Stimulated activated CD8-positive, alpha-beta memory T cell treated with anti-CD3 and anti-CD28 coated beads, Interleukin-15, amount 100 ng/mL, for 4 hours (primary cell): ENCODE data around the gene TELO2.
"Not testable (repeated sequence)": the region's sequence is repeated elsewhere in the genome, so short reads cannot be mapped to it uniquely, and the experiment has no call there.

Experiments
- DNase-seq, 2 donors: peaks; one replicate each; pipeline ENCODE4 v3.0.0-alpha.2; 2020; ENCODE audit warnings: low read depth in 2 of 2

Gene TELO2

DNA sequence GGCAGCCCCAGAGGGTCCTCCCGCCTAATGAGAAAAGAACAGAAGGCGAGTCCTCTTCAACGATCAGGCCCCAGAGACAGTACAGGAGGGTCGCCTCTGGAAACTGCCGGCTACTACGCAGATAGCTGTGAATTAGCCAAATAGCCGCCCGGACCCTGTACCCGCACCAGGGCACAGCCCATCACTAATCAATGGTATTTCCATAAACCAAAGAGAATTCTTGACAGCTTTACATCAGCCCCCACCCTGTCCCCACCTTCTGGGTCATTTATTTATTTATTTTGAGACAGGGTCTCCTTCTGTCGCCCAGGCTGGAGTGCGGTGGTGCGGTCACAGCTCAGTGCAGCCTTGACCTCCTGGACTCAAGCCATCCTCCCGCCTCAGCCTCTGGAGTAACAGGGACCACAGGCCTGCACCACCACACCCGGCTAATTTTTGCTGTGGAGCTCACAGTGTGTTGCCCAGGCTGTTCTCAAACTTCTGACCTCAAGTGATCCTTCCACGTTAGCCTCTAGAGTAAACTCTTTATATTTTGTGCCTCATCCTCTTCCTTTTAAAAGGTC is 17.5 kb upstream of the TELO2 start:
- DNase-seq: no peak

DNA sequence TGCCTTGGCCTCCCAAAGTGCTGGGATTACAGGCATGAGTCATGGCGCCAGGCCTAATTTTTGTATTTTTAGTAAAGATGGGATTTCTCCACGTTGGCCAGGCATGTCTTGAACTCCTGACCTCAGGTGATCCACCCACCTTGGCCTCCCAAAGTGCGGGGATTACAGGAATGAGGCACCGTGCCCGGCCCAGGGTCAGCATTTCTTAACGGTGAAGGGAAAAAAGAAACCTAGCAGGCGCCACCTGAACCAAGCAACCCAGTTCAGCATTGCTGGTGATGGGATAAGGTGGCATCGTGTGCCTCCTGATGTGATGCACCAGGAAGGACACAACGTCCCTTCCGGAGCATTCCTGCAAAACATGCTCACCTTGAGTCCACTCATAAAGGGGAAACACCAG is 16.1 kb upstream of the TELO2 start:
- no peak for DNase-seq

DNA sequence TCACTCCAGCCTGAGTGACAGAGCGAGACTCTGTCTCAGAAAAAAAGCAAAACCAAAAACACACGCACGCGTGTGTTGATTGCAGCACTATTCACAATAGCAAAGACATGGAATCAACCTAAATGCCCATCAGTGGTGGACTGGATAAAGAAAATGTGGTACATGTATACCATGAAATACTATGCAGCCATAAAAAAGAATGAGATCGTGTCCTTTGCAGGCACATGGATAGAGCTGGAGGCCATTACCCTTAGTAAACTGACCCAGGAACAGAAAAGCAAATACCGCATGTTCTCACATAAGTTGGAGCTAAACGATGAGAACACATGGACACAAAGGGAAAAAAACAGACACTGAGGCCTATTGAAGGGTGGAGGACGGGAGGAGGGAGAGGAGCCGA is 14.2 kb upstream of the TELO2 start:
- not testable (repeated sequence) for DNase-seq

DNA sequence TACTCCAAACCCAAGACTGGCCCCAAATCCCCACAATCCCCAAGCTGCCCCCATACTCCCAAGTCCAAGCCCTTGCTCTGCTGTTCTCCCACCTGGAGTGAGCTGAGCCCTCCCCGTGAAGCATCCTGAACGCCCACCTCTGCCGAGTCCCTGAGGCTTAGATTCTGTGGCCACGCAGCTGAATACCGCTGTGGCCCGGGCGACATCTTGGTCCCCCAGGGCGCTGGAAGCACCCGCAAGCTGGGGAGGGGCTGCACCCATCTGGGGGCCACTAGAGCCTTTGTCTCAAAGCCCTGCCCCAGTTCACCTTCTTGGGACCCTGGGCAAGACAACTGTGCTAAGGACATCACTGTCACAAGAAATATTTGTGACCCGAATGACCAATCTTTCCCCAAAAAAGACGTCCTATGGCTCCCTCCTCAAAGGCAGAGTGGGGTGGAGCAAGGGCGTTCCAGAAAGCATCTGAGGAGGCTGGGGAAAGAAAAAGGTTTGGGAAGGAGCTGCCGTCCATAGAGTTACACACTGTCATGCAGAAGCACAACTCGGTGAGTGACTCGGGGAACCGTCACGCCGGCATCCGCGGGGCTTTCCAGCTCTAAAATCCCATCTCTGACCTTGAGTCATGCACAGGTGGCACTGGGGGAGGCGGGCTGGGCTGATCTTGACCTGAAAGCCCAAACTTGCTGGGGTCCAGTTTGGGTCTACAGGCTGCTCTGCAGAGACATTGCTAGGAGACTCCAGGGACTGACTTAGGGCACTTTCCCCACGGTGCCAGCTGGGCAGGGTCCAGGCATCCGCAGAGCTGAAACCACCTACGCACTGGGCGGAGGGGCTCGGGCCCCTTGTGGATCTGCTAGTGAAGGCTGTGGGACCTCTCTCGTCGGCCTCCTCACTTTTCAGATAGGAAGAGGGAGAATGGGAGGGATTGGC is 11.0 kb upstream of the TELO2 start:
- no peak for DNase-seq

DNA sequence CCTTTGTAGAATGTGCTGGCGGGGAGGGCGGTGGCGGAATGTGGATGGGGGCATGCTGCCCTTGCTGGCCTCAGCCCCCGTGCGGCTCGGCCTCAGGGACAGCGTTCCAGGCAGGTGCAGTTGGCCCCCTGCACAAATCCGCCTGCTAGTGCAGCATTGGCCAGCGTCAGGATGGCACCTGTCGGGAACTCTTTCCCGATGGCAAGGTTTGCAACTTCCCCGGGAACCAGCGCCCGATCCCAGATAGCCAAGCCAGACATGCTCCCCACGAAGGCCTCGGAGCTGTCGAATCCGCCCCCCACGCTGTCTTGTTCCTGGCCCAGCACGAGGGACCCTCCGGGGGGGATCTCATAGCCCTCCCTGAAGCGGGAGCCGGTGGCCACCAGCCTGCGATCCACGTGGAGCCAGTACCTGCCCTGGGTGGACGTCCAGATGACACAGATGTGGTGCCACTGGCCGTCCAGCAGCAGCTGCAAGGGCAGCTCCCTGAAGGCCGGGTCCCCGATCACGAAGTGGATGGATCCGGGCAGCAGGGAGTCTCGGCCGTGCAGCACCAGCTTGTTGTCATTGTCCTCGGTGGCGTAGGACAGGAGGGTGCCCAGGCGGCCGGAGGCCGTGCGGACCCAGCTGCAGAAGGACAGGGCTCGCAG is 7.2 kb upstream of the TELO2 start:
- no peak for DNase-seq

DNA sequence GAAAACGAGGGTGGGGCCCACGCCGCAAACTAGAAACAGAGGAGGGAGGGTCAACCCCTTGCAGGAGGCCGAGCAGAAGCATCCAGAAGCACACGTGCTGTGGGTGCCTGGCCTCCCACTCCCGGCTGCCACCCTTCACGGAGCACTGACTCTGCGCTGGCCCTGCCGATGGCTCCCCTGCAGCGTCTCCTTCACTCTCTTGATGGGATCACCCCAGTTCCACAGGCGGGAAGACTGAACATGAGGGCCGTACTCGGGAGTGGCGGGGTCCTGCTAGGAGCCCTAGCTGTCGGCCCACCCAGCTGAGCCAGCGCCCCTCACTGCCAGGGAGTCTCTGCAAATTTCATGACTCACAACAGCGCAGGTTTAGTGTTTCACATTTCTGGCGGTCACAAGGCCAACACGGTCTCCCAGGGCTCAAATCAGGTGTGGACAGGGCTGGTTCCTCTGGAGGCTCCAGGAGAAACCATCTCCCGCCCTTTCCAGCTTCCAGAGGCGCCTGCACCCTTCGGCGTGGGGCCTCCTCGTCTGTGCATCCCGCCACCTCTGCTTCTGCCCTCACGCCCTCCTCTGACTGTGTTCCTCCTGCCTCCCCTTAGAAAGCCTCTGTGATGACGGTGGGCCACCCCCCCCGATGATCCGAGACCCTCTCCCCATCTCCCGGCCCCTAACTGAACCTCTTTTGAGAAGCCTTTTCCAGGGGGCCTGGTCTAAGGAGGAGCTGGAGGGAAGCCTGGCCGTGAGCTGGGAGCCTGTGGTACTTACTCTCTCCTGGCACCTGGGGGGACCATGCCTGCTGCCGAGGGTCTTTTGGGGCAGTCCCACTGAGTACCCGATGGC is 6.4 kb upstream of the TELO2 start:
- no peak for DNase-seq

DNA sequence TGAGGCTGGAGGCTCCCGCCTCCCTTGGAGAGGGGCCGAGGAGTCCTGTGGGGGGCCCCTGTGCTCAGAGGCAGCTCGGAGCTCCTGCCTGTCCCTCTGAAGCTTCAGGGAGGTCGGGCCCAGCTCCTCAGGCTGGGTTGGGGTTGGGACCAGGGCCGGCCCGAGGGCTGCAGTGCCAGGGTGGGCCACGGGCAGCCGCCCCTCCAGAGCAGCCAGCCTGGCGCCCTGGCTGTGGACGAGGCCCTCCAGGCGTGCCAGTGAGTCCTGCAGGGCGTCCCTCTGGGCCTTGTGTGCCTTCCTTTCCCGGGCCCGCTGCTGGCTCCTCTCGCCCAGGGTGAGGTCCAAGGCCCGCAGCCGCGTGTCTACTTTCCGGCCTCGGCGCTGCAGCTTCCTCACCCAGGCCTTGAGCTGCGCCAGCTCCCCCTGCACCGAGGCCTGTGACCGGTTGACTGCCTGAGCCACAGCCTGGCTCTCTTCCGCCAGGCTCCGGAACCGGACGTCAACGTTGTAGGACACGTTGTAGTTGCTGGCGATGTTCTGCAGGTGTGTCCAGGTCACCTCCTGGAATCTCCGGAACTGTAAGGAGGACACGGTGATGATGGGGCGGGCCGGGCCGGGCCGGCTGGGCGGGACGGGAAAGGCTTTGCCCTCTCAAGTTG is 5.6 kb upstream of the TELO2 start:
- DNase-seq: no peak

DNA sequence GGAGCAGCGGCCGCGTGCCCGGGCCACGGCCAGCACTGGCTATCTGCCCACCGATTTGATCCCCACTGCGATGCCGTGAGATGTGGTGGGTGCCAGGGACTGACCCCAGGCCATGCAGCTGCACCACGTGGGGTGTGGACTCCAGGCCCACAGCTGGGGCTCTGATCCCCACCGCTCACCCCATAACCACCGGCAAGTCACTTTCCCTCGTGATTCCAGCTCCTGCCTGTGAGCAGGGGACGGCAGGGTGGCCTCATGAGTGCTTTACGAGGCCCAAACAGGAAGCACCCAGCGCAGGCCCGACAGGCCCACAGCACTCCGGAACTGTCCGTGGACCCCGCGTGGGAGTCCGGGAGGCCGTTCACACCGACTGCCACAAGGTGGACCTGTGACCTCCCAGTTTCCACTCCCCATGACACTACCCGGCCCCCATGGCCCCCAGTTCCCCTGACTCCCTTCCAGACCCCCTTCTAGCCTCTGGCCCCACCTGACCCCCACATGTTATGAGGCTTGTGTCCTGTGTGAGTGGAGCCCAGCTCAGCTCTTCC is 5.0 kb upstream of the TELO2 start:
- DNase-seq: no peak

DNA sequence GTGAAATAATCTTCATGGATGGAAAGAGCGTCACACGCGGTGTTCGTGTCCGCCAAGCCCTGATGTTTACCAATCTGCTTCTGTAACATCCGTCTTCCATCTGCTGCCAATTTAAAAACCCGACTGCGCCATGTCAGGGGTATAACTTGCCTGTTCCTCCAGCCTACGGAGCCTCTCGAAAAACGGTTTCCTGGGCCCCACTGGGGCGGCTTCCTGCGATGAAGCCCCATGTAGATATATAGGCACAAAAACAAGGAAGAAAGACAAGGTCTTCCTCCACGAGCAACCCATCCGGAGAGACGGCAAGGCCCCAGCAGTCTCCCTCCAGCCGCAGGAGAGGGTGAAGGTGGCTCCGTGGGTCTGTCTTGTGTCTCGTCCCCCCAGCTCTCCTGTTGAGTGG is 4.5 kb upstream of the TELO2 start, which contains the start of gene PTX4:
TSS of gene PTX4 (minus strand) at position 326 of the 400 bp plus-strand sequence. CDS start at position 291, 35 bp downstream.
- DNase-seq: no peak

DNA sequence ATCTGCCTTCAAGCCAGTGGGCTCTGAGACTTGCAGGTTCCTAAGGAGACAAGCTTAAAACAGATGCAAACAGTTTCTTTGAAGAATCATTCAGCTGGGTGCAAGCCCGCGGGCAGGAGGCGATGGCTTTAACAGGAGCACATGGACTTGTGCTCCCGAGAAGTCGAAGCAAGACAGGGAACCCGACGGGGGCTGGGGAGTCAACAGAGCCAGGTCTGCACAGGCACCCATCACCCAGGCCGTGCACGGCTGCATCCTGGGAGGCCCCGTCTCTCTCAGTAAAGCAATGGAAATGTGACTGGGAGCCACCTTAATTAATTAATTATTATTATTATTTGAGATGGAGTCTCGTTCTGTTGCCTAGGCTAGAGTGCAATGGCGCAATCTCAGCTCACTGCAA is 4.1 kb upstream of the TELO2 start:
- DNase-seq: no peak

DNA sequence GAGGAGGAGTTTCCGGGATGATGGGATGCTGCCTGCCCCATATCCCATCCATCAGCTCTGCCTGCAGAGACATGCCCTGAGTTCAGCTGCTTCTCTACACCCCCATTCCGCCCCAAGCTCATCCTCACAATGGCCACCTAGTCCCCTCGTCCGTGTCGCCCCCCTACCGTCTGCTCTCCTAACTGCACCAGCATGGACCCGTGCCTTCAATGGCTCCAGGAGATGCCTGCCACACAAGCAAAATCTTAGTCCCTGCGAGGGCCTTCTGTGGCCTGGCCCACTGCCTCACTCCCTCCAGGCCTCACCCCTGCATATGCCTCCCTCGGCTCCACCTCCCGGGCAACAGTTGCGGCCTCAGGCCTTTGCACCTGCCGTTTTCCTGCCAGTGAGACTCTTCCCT is 1.8 kb upstream of the TELO2 start:
- DNase-seq: no peak

DNA sequence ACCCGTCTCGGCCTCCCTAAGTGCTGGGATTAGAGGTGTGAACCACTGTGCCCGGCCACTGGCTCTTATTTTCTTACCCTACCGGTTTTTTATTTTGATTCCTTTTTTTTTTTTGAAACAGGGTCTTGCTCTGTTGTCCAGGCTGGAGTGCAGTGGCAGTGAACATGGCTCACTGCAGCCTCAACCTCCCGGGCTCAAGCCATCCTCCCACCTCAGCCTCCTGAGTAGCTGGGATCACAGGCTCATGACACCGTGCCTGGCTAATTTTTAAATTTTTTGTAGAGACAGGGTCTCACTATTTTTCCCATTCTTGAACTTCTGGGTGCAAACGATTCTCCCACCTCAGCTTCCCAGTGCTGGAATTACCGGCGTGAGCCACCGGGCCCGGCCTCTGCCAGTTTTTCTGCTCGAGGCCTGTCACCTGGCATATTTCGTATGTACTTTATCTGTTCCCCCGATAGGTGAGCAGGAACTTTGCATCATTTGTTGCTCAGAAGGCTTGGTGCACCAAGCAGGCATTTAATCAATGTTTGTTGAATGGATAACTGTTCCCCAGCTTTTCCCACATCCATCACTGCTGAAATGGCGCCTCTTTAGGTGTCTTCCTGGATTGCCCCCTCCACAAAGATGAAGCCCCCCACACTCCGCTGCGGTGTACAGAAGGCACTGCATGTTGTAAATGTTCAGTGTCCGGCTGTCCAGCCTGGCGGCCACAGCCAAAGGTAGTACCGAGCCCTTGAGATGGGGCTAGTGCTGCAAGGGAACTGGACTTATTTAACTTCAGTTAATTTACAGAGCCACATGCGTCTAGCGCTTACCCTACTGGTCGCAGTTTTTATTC is 858 bp upstream of the TELO2 start:
- no peak for DNase-seq

DNA sequence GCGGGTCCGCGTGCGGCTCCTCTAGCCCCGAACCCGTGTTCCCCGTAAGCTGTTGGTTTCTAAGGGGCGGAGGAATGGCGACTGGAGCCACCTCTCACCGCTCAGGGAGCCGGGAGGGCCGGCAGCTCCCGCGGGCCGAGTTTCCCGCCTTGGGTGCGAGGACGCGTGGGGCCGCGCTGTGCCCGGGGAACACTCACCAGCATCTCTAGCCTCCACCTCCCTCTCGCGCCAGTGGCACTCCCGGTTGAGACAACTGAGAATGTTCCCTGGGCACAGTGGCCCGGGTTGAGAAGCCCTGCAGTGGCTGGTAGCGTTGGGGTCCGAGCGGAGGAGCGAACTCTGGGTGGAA is 560 bp downstream of the TELO2 start:
- DNase-seq: no peak

DNA sequence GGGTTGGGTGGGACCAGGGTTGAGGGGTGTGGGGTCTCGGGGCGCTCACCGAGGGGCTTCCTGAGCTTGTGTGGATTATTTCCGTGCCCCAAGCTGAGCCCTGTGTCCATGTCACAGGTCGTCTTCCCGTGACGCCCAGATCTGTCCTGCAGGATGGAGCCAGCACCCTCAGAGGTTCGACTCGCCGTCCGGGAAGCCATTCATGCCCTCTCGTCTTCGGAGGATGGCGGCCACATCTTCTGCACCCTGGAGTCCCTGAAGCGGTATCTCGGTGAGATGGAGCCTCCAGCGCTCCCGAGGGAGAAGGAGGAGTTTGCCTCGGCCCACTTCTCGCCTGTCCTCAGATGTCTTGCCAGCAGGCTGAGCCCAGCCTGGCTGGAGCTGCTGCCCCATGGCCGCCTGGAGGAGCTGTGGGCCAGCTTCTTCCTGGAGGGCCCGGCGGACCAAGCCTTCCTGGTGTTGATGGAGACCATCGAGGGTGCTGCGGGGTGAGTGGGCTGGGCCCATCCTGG is 1.0 kb downstream of the TELO2 start:
- DNase-seq: no peak

DNA sequence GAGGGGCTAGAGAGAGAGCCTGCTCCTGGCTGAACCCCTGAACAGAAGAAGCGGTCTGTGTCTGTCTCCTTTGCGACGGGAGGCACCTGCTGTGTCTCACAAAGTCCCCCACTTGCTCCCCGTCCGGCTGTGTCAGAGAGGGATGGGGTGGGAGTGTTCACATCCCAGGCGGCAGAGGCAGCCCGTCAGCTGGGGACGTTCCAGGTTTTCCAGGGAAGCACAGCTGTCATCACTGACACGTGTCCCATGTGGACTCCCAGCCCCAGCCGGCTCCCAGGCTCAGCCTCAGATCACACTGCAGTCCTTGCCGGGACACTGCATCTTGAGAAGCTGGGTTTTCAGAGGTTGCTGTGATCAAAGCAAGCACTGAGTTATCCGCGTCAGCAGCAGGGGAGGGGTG is 1.6 kb downstream of the TELO2 start:
- no peak for DNase-seq

DNA sequence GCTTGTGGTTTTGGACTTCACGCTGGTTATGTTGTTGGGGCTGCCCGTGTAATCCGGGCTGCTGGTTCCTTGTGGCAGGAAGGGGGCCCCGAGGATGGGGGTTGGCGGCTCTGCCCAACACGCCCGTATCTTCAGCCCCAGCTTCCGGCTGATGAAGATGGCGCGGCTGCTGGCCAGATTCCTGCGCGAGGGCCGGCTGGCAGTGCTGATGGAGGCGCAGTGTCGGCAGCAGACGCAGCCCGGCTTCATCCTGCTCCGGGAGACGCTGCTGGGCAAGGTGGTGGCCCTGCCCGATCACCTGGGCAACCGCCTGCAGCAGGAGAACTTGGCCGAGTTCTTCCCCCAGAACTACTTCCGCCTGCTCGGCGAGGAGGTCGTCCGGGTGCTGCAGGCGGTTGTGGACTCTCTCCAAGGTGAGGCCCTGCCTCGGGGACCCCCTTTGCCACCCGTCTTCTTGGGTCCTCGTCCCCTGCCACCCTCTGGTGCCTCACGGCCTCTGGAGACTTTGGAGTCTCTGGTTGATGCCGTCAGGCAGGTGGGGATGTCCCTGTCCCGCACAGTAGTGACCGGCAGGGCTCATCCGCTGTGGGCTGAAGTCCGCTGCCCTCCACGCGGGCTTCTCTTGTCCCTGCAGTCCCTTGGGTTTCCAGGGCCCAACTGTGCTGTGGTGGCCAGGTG is 2.2 kb downstream of the TELO2 start:
- no peak for DNase-seq

DNA sequence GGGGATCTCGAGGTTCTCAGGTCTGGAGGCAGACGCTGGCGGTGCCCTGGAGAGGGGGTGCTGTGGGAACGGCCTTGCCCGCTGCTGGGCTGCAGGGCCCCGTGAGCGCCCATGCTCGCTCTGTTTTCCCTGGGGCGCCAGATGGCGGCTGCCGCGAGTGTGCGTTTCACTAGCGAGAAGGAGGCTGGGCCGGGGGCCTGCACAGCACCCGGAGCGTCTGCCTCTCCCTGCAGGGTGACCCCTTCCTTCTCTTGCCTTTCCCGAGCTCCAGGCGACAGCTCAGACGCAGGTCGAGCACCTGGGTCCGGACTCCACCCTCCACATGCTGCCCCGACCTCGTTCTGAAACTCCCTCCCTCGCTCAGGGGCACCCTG is 2.7 kb downstream of the TELO2 start:
- DNase-seq: no peak

DNA sequence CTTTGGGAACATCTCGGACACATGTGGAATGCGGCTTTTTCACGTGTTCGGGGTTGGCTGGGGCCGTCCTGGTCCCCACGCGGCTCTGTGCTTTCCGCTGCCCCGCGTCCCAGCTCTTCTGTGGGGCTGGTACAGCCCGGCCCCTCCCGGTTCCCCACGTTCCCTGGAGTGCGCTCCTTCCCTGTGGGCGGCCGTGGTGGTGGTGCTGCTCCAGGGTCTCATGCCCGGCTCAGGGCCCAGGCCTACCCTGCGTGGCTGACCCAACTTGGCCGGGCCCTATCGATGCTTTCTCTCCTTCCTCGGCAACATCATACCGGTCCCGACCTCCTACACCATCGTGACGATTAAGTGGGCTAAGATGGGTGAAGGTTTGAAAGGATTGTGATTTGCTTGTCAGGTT is 3.3 kb downstream of the TELO2 start:
- no peak for DNase-seq

DNA sequence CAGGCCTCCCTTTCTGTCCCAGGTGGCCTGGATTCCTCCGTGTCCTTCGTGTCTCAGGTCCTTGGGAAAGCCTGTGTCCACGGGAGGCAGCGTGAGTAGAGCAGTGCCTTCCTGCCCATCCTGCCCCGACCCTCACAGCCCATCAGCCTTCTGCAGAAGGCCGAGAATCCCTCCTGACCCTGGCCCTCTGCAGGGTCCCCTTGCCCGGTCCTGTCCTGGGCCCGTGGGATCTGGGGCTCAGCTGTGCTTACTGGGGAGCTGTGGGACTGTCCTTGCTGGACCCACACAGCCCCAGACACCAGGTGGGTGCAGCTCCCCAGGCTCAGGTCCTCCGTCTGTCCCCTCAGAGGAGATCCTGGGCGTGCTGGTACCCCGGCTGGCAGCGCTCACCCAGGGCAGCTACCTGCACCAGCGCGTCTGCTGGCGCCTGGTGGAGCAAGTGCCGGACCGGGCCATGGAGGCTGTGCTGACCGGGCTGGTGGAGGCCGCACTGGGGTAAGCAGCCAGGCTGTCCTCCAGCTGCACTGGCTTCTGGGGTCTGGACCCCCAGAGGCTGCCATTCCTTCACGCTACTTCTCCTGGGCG is 3.9 kb downstream of the TELO2 start:
- no peak for DNase-seq
